KOPT-K1 (cell line): ENCODE measurements around the gene PROM2.

Source experiments
- H3K27ac ChIP-seq: fragments of 200-600 bp; sonication (generic); 2 replicates; pipeline ENCODE4 v1.5.1; 2016; ENCODE audit warnings: antibody characterized with exemption, mild to moderate bottlenecking, low read depth, low read length; ENCODE audit not compliant: poor library complexity, severe bottlenecking
- H3K36me3 ChIP-seq: fragments of 200-600 bp; sonication (generic); 2 replicates; pipeline ENCODE4 v1.5.1; 2017; ENCODE audit warnings: antibody characterized with exemption, mild to moderate bottlenecking, low read length, moderate library complexity; ENCODE audit not compliant: insufficient read depth
- H3K9me3 ChIP-seq: fragments of 200-600 bp; sonication (generic); 2 replicates; pipeline ENCODE4 v1.5.1; 2017; ENCODE audit warnings: antibody characterized with exemption, low read length, mild to moderate bottlenecking; ENCODE audit not compliant: insufficient read depth, poor library complexity, severe bottlenecking

Gene PROM2

GRCh38 chr2:95289253-95289652, 15.0 kb downstream of the PROM2 start:
- Histone ChIP-seq H3K27ac (no peak overlapping the region), H3K9me3 (peaks cover 24% of the 10 kb centered on the region), H3K36me3 (no peaks in the 10 kb centered on the region)

DNA sequence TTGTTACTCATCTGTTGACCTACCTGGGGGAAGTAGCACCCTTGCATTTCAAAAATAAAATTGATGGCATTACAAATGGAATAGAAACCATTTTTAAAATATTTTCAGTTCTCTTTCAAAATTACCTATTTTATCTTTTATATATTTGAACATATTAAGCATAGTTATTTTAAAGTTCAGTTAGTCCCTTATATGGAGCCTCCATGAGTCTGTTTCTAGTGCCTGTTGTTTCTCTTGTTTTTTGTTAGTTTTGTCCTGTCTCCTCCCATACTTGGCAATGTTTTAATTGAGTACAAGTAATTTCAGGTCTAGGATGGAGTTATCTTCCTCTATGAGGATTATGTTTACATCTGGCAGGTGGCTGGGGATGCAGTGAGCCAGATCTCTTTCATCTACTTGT, 17.0 kb downstream of the PROM2 start:
- Histone ChIP-seq H3K27ac (no peak overlapping the region), H3K36me3 (no peaks in the 10 kb centered on the region), H3K9me3 (peaks cover 24% of the 10 kb centered on the region)

DNA sequence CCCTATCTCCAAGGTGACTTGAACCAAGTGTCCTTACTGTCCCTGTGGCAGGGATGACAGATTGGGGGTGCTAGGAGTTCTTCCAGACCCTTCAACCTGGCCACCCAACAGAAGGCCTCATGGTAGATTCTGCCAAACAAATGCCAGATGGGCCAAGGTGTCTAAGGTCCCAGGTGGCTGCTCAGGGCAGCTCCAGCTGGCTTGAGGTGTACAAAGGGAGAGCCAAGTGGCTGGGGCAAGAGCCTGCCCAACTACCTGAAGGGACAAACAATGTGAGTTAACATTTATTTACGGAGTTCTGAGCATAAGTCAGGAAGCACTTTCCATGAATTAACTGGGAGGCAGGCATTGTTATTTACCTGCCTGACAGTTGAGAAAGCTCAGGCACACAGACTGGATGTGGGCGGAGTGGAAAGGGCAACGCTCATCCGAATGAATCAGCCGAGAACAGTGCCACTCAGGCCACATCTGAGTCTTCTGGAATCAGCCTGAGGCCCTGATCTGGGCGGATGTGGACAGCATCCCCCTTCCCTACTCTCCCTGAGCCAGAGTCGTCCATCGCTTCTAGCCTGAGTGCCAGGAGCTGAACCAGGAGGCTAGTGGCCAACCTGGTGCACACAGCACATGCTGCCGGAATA, 18.5 kb downstream of the PROM2 start:
- Histone ChIP-seq H3K27ac (no peak overlapping the region), H3K9me3 (peaks cover 24% of the 10 kb centered on the region), H3K36me3 (no peaks in the 10 kb centered on the region)

GRCh38 chr2:95294579-95295250, 20.5 kb downstream of the PROM2 start:
- H3K9me3 ChIP-seq = peaks cover 24% of the 10 kb centered on the region
- H3K27ac ChIP-seq = no peak overlapping the region
- H3K36me3 ChIP-seq = no peaks in the 10 kb centered on the region

- Histone ChIP-seq H3K36me3 (no peaks in the 10 kb centered on the region), H3K9me3 (peaks cover 21% of the 10 kb centered on the region), H3K27ac (no peak overlapping the region)
Observed at GRCh38 chr2:95295376-95295775, 21.1 kb downstream of the PROM2 start.

- H3K27ac ChIP-seq = no peak overlapping the region
- no peaks in the 10 kb centered on the region for H3K36me3 ChIP-seq
- H3K9me3 ChIP-seq = peaks cover 15% of the 10 kb centered on the region
Observed at GRCh38 chr2:95296011-95296410, 21.8 kb downstream of the PROM2 start.

DNA sequence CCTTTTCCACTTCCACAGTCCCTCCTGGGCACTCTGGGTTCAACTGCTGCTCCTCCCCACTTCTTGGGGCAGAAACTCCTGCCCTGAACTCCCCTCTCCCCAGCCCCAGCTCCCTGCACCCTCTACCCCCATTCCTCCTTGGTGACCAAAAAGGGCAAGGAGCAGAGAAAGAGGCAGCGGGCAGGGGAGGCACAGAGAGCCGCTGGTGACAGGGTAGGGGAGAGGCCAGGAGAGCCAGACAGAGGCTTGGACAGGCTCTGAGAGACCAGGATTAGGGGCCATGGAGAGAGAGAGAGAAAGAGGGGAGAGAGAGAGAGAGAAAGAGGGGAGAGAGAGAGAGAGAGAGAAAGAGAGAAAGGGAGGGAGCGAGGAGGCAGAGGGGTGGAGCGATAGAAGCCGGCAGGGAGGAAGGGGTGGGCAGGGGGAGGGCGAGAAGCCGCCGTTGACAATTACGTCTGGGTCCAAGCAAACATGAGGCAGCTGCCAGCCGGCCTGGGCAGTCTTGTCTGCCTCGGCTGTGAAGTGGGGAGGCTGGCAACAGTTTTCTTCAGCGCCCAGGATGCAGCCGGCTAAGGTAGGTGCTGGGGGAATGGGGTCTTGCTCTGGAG, 22.7 kb downstream of the PROM2 start, which contains the start of gene KCNIP3:
Gene KCNIP3, plus strand, starts transcription at position 468 of the 608 bp plus-strand sequence. Its CDS starts 92 bp downstream, at position 560.
- no peak within 1 kb of the TSS for H3K27ac ChIP-seq
- H3K9me3 ChIP-seq = peaks cover 6% of the 10 kb centered on the region
- H3K36me3 ChIP-seq = no peaks in the 10 kb centered on the region

- H3K36me3 ChIP-seq = no peaks in the 10 kb centered on the region
- H3K9me3 ChIP-seq = no peaks in the 10 kb centered on the region
- H3K27ac ChIP-seq = no peak overlapping the region
Observed at GRCh38 chr2:95297639-95298395, 23.6 kb downstream of the PROM2 start.

DNA sequence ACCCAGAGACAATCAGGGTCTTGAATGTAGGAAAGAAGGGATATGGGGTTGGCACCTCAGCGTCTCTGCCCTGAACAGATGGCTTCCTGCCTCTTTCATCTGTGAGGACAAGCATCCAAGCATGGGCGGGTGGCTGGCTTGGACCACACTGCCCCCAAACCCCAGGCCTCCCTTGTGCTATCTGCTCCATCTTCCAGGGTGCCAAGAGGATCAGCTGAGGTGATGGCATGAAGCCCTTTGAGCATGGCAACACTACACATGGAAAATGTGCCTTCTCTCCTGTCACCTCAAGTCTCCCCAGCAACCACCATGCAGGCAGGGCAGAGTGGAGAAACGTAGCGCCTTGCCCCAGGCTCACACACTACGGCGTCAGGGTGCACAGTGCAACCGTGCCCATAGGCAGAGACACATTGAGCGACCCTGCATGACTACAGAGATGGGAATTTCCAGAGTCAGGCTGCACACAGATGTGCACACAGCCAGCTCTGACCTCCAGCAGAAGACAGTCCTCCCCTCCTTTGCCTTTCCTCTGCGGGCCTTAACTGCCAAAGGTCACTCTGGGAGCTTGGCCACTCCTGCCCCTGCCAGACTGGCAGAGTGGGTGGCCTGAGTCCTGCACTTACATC, 24.4 kb downstream of the PROM2 start:
- Histone ChIP-seq H3K9me3 (no peaks in the 10 kb centered on the region), H3K27ac (no peak overlapping the region), H3K36me3 (no peaks in the 10 kb centered on the region)

GRCh38 chr2:95299961-95300360, 25.7 kb downstream of the PROM2 start:
- Histone ChIP-seq H3K27ac (no peak overlapping the region), H3K9me3 (no peaks in the 10 kb centered on the region), H3K36me3 (no peaks in the 10 kb centered on the region)

- no peak overlapping the region for H3K27ac ChIP-seq
- H3K36me3 ChIP-seq = no peaks in the 10 kb centered on the region
- H3K9me3 ChIP-seq = no peaks in the 10 kb centered on the region
Observed at GRCh38 chr2:95300450-95300849, 26.2 kb downstream of the PROM2 start.

GRCh38 chr2:95301186-95301585, 26.9 kb downstream of the PROM2 start:
- Histone ChIP-seq H3K36me3 (no peaks in the 10 kb centered on the region), H3K27ac (no peak overlapping the region), H3K9me3 (no peaks in the 10 kb centered on the region)

- no peaks in the 10 kb centered on the region for H3K9me3 ChIP-seq
- H3K36me3 ChIP-seq = no peaks in the 10 kb centered on the region
- H3K27ac ChIP-seq = no peak overlapping the region
Observed at GRCh38 chr2:95301876-95302641, 27.8 kb downstream of the PROM2 start.

DNA sequence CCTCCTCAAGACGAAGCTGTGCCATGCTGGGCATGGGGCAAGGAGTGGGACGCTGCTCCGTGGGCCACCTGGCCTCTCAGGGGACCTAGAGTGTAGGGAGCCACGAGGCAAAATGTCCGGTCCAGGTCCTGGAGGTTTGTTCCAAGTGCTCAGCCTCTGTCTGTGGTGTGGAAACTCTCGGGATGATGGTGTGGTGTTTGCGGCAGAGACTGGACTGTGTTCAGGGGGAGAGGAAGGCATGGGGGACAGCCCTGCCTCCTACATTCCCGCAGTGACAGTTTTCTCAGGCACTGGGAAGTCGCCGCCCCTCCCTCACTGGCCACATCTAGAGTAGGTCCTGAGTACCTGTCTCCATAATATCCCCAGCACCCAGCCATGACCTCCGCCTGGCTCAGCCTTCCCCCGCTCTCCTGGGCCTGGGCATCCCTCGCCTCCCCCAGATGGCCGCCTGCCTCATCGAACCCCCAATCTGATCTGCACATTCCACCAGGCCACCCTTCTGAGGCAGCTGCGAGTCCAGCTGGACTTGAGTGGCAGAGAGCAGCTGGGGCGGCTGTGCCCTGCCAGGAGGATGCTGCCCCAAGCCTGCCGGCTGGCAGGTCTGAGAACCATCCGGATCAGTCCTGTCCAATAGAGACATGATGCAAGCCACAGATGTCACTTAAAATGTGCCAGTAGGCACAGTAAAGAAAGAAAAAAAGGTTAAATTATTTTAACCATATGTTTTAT, 29.1 kb downstream of the PROM2 start:
- Histone ChIP-seq H3K27ac (no peak overlapping the region), H3K36me3 (no peaks in the 10 kb centered on the region), H3K9me3 (no peaks in the 10 kb centered on the region)
